Measurements from ENCODE around the gene TMEM258.

- TF ChIP-seq CTCF (IDR thresholded peaks at IDR 0.05 in 8 of 11, conservative IDR thresholded peaks at IDR 0.05 in 3 of 11) (no peak), POLR2AphosphoS5 (IDR thresholded peaks at IDR 0.05) (no peak)
These were observed 46.5 kb downstream of the TMEM258 start for GRCh38 chr11:61745781-61746441.
